GM11168 (cell line): ENCODE data around the gene C2CD4A.
"Not testable (repeated sequence)": the region's sequence is repeated elsewhere in the genome, so short reads cannot be mapped to it uniquely, and the experiment has no call there.

ENCODE experiments used
- in situ Hi-C: fragments of 300-500 bp; cut with MboI; formaldehyde crosslinking; loops from one replicate; pipeline ENCODE4 v1.12.0; 2022; ENCODE audit warnings: low sequenced_read_pairs; ENCODE audit not compliant: unreplicated experiment

The C2CD4A gene

DNA sequence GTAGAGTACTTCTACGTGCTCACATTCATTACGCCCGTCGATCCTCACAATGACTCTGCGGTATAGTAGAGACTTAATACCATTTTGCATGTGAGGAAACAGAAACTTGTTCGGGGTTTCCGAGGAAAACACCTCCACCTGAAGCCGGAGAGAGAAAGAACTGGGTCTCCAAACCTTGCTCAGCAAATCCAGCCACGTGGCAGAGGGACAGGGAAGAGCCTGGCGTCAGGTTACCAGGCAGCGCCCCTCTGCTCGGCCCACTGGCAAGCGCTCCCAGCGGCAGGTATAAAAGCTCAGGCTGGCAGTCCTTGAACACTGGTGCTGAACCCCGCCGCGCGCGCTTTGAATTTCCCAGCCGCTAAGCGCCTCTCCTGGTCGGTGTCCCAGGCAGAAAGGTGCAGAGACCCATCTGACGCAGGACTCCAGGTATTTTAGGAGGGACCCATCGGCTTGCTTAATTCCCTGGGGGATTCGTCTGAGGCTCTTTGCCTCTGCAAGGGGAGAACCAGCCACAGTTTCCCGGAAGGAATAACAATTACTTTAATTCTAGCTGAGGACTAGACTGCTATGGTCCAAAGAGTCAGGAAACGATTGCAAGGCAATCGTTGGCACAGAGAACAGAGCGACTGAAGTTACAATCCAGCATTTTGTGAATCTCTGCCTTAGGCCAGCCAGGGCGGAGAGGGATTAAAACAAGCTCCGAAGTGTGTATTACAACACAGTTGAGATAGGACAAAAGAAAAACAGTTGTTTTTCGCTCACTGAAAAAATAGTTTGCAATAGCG is at the start of gene C2CD4A:
Gene C2CD4A, plus strand, starts transcription at position 315 of the 785 bp plus-strand sequence. CDS start 637 bp downstream, outside the sequence.
- in situ Hi-C loops: no loop called here

DNA sequence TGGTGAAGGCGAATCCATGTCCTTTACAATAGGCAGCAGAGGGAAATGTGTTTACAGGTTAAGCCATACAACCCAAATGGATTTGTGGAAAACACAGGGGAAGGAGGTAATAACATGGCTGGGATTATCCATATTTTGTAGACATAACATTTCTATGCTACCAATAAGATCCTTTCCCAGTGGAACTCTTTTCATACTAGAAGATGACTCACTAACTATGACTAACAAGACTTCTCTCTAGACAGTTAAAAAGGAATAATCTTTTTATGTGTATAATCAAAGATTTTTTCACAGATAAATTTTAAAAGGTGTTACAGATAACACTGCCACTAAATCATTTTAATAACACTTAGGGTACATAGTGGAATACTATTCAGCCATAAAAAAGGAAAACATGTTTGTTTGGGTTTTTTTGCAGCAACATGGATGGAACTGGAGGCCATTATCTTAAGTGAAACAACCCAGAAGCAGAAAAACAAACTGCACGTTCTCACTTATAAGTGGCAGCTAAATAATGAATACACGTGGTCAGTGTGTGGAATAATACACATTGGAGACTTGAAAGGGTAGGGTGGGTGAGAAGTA is 46.1 kb upstream of the C2CD4A start:
- in situ Hi-C loops: no loop called here

DNA sequence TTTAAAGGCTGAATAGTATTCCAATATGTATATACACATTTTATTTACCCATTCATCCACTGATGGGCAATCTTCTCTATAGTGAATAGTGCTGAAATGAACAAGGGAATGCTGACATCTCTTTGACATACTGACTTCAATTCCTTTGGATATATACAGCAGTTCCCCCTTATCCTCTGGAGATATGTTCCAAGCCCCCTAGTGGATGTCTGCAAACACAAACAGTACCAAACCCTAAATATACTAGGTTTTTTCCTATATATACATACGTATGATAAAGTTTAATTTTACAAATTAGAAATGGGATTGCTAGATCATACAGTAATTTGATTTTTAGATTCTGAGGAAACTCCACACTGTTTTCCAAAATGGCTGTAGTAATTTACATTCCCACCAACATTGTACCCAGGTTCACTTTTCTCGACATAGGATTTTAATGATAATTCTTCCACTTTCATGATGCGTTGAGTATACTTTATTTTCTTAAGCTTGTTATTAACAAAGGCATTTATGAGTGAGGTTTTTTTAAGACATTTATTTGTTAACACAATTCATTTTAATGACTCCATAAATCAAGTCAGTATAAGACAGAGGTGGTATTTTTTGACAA is 44.7 kb upstream of the C2CD4A start:
- in situ Hi-C loops: no loop called here

DNA sequence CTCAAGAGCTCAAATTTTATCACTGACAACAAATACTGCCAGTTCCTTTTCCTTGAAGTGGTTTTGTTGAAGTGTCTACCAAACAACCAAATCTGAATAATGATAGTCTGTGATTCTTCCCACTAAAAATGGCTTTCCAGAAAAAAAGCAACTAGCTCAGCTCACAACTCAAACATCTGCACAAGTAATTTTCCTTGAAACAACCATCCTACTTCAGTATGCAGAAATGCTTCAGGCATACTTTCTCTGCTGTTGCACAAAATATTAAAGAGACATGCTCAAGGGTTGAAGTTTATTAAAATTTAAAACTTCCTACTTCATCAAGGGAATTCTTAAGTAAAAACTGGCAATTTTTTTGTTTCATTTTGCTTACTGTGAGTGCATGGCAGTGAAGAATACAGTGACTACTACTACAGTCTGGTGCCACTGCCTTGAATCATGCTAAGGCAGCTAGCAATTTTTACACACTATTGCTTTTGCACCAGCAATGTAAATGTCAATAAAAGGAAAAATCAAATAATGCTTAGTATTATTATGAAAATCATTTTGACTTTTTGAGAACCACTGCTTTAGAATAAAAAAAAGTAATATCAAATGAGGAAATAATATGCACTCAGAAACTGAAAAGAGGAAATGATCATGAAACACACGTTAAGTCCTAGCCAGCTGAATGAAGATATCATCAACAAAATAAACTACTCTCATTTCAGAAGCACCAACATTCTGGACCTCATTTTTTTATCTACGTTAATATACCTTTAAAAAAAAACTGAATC is 40.1 kb upstream of the C2CD4A start:
- in situ Hi-C loops: no loop called here

- in situ Hi-C loops: no loop called here
Observed at GRCh38 chr15:62027263-62027565, 39.6 kb upstream of the C2CD4A start.

DNA sequence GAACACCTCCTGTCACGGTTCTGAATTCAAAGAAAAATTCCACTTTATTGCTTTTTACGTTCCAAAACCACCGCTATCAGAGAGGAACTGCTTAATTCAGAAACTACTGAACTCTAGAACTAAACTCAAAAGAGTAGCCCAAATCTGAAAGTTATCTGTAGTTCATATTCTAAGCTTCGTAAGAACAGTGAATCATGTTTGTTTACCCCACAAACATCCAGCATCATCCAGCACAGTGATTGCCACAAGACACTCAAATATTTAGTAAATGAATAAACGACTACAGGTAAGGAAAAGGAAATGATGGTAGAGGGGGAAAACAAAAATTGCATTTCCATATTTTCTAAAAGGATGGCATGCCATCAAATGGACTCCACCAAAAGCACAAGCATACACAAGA is 38.9 kb upstream of the C2CD4A start:
- in situ Hi-C loops: no loop called here

- in situ Hi-C loops: no loop called here
Observed at GRCh38 chr15:62035256-62035924, 31.4 kb upstream of the C2CD4A start.

- in situ Hi-C loops: no loop called here
Observed at GRCh38 chr15:62046078-62046743, 20.6 kb upstream of the C2CD4A start.

GRCh38 chr15:62047282-62047827 is 19.4 kb upstream of the C2CD4A start:
- in situ Hi-C loops: no loop called here

DNA sequence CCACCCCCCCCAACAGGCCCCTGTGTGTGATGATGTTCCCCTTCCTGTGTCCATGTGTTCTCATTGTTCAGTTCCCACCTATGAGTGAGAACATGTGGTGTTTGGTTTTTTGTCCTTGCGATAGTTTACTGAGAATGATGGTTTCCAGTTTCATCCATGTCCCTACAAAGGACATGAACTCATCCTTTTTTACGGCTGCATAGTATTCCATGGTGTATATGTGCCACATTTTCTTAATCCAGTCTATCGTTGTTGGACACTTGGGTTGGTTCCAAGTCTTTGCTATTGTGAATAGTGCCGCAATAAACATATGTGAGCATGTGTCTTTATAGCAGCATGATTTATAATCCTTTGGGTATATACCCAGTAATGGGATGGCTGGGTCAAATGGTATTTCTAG is 18.5 kb upstream of the C2CD4A start:
- in situ Hi-C loops: not testable (repeated sequence)

DNA sequence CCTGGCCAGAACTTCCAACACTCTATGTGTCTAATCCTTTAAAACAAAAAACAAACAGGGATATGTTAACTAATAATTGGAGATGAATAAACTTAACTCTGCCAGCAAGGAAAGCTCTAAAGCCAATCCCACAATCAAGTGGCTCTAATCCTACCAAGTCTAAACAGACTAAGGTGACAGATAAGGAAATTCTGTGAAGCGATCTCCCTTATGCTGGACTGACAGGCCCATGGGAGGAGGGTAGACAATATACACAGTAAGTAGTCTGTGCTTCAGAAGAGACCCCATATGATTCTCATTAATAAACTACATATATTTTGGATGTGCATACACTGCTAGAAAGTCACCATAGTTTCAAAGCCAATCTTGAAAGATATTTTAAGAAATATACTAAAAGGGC is 16.7 kb upstream of the C2CD4A start:
- in situ Hi-C loops: no loop called here

- in situ Hi-C loops: no loop called here
Observed at GRCh38 chr15:62051166-62051565, 15.6 kb upstream of the C2CD4A start.

GRCh38 chr15:62052713-62053112 is 14.1 kb upstream of the C2CD4A start:
- in situ Hi-C loops: no loop called here

GRCh38 chr15:62053439-62054085 is 13.2 kb upstream of the C2CD4A start:
- in situ Hi-C loops: no loop called here

DNA sequence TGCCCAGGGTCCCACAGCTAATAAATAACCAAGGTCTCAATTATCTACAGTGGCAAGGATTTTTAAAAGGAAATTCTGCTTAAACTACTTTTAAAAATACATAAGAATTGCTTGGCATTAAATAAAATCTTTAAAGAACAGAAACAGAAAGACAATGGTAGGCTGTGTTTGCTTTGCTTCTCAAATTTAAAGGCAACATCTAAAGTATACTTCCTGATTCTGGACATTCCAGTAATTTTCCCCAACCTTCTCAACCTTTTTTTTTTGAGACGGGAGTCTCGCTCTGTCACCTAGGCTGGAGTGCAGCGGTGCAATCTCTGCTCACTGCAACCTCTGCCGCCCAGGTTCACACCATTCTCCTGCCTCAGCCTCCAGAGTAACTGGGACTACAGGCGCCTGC is 11.8 kb upstream of the C2CD4A start:
- in situ Hi-C loops: no loop called here

- in situ Hi-C loops: no loop called here
Observed at GRCh38 chr15:62057341-62057980, 9.3 kb upstream of the C2CD4A start.

DNA sequence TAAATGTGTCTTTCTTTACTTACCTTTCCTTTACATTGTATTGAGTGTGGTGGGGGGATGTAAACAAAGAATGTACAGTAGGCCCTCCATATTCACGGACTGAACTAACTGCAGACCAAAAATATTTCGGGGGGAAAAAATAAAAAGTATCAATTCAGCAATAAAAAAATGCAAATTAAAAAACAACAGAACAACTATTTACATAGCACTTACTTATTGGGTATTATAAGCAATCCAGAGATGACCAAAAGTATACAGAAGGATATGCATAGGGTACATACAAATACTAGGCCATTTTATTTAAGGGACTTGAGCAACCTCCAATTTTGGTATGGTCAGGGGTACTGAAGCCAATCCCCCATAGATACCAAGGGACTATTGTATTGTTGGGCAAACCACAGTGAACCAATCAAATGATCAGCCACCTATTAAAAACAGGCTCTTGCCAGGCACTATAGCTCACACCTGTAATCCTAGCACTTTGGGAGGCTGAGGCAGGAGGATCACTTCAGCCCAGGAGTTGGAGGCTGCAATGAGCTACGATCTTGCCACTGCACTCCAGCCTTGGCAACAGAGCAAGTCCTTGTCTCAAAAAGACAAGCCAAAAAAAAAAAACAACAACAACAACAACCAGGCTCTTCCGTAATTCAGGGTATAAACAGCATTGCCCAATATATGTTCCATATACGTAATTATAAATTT is 8.3 kb upstream of the C2CD4A start:
- in situ Hi-C loops: no loop called here
